Forelimb muscle (tissue), 1 donor: ENCODE data around the gene TMEM151A. TPM values are rescaled to one million over a fixed set of nuclear protein-coding genes. Genes with fewer than 3 reads are reported as not detected.

Experiments
- DNase-seq: peaks from one replicate; pipeline ENCODE4 v3.0.0-alpha.2; 2013; ENCODE audit warnings: low read depth
- polyA plus RNA-seq: library from polyadenylated mRNA; unstranded; fragments of 120-200 nt; gene quantifications from one replicate; pipeline ENCODE4 v1.2.1, GENCODE V29; 2013; ENCODE audit not compliant: insufficient read length

Gene TMEM151A
- polyA plus RNA-seq, 1 donor = not detected

- no peak for DNase-seq
These were observed 31.2 kb downstream of the TMEM151A start for GRCh38 chr11:66322732-66323427.

GRCh38 chr11:66323684-66324083 lies 32.0 kb downstream of the TMEM151A start:
- DNase-seq = no peak

GRCh38 chr11:66324664-66325063 lies 33.0 kb downstream of the TMEM151A start:
- no peak for DNase-seq

DNA sequence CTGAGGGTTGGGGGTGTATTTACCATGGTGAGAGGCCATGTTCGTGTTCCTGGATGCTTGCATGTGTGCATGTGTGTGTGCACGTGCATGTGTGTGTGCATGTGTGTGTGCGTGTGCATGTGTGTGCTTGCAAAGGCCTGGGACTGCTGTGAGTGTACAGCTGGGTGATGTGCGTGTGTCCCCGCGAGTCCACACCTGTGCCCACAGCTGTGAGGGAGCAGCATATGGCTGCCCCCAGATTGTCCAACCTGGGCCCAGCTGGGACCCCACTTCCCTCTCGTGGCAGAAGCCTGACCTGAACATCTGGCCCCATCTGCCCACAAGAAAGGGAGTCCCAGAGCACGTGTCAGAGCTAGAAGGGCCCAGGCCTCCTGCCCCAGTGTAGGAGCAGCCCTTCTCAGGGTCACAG lies 33.6 kb downstream of the TMEM151A start:
- DNase-seq = no peak

GRCh38 chr11:66326261-66327111 lies 34.8 kb downstream of the TMEM151A start:
- no peak for DNase-seq

- DNase-seq = no peak
These were observed 35.7 kb downstream of the TMEM151A start for GRCh38 chr11:66327171-66328030.

DNA sequence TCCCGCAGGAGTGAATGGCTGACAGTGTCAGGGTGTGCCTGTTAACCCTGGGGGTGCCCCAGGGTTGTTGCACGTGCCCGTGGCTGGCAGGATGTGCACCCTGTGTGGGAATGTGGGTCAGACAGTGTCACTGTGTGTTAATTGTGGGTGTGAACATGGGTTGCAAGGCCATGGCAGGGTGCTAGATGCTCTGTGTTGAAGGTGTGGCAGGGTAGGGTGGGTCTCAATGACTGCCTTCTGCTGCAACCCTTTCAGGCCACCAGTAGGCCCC lies 36.3 kb downstream of the TMEM151A start:
- no peak for DNase-seq

DNA sequence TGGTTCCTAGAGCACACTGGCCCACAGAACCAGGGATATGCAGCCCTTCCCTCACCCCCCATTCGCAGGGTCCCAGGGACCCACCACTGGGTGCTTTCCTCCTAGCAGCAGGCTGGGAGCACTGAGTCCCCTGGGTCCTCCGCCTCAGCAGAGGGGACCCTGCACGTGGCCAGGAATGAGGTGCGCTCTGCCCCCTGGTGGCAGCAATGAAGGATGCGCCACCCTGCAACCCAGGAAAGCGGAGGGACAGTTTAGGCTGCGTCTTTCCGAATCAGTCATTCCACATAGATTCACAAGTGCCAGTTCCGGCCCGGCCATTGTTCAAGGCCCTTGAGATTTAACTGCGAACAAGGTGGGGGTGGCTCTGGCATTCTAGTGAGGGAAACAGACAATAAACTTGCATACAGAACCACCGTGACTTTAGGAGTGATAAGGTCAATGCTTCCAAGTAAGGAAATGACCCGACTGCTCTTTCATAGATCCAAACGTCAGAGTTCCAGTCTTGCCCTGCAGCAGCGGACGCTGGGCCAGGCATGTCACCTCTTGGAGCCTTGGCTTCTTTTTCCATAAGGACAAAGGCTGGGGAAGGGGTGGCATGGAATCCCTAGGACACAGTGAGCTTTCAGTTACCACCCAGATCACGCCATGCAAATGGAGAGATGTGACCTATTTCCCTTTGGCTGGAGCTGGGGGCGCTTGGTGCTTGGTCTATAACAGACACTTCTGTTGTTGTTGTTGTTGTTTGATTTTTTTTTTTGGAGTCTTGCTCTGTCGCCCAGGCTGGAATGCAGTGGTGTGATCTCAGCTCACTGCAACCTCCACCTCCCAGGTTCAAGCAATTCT lies 36.8 kb downstream of the TMEM151A start:
- DNase-seq = no peak

- DNase-seq = no peak
These were observed 37.5 kb downstream of the TMEM151A start for GRCh38 chr11:66329165-66329673.

DNA sequence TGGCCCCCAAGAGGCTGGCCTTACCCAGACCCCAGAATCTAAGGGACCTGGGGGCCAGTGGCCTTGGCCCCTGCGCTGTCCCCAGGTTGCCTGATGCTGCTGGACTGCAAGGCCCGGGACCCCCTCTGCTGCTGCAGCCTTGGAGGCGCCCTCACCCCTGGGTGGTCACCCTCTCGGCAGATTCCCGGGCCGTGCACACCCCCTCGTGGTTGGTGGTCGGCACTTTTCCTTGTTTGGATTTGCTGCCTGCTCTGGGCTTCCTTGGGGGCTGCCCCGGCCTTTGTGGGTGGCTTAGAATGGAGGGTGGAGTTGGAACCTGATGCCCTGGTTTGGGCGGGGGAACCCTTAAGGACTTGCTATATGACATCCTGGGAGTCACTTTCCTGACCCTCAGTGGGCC lies 39.2 kb downstream of the TMEM151A start:
- no peak for DNase-seq

- DNase-seq = no peak
These were observed 40.1 kb downstream of the TMEM151A start for GRCh38 chr11:66331542-66332370.

DNA sequence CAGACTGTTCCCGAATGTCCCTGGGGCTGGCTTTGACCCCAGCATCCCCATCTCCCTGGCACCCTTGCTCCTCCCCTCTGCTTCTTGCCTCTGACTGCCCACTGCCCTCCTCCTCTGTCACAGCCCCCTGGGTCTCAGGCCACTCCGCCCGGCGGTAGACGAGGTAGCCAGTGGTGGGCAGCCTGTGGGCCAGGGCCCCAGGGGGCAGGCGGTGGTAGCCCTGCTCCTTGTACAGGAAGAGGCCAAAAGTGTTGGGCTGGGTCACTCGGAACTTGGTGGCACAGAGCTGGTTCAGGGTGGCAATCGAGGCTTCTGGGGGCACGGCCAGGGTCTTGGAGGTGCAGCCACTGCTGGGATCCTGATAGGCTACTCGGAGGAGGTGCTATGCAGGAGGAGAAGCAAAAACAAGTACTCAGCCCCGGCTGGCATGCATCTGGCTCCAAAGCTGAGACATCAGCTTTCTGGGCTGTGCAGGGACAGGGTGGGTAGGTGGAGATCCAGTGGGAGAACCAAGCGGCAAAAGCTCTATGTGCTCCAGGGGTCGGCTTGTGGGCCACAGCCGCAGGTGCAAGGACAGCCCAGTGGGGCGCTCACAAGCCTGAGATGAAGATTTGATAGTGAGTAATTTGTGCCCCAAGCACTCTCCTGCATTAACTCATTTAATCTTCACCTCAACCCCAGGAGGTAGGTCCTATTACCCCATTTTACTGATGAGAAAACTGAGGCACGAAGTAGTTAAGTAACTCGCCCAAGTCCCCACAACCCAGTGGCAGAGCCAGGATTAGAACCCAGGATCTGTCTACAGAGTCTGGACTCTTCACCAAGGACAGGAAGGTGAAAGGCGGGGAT lies 40.9 kb downstream of the TMEM151A start:
- no peak for DNase-seq

- no peak for DNase-seq
These were observed 41.7 kb downstream of the TMEM151A start for GRCh38 chr11:66333220-66333877.

- DNase-seq = no peak
These were observed 42.4 kb downstream of the TMEM151A start for GRCh38 chr11:66333896-66334604.

- no peak for DNase-seq
These were observed 43.1 kb downstream of the TMEM151A start for GRCh38 chr11:66334605-66335442.

GRCh38 chr11:66335531-66336233 lies 44.0 kb downstream of the TMEM151A start:
- no peak for DNase-seq
